ENCODE data around the gene PRIMA1.

Gene PRIMA1

DNA sequence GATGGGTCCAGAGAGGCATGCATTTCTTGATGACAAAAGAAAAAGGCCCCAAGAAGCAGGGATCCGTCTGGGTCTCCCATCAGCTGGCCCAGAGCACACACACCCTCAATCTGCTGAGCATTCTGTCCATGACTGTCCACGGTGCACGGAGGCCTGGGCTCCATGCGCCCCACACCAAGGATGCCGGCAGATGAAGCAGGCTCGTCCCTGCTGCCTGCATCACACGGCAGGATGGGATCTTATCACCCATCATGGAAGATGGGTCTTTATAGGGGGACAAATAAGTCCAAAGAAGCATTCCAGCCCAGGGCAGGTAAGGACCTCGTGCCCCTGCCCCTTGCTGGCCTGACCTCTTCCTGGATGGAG lies 59.7 kb downstream of the PRIMA1 start:
- DNase-seq = no peak

DNA sequence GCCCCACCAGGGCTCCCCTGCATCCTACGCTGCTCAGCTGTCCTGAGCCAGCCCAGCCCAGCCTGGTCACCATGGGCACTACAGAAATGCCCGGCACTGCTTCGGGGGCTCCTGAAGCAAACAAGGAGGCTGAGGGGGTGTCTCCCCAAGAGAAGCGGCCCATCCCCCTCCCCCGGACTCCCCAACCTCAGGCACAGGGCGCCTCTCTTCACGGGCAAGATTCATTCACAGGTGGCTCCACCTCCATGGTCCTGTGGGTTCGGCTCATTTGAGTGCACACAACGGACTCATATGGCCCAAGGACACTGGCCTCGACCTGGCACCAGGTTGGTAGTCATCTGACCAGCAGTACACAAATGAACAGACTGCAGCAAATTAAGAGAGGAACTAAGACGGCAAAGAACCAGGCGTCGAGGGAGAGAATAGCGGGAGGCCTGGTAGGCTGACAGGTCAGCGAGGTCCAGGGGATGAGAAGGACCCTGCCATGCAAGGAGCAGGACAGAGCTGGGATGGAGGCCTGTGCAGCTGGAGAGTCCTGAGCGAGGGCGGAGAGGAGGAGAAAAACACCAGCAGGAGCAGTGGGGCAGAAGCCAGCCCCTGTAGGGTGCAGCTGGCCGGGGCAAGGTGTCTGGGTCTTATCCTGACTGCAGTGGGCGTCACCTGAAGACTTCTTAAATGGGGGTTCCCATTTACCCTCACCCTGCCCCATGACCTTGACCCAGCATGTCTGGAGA lies 60.2 kb downstream of the PRIMA1 start:
- no peak for DNase-seq

GRCh38 chr14:93727039-93727740 lies 61.1 kb downstream of the PRIMA1 start:
- DNase-seq = no peak

DNA sequence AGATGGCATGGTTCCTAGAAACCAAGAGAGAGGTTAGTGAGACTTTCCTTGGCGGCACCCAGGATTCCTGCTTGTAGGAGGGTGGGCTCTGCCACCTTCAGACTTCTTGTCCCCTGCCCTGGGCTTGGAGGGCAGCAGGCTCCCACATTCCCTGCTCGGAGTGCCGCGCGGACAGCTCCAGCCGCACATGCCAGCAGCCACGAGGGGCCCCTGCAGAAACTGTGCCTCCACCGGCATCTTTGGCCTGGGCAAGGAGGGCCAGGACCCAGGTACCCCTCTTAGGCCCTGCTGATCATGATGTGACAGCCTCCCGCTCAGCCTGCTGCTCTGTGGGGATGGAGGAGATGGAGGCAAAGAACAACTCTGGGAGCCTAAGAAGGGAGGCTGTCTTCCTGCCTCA lies 62.3 kb downstream of the PRIMA1 start:
- DNase-seq = no peak

DNA sequence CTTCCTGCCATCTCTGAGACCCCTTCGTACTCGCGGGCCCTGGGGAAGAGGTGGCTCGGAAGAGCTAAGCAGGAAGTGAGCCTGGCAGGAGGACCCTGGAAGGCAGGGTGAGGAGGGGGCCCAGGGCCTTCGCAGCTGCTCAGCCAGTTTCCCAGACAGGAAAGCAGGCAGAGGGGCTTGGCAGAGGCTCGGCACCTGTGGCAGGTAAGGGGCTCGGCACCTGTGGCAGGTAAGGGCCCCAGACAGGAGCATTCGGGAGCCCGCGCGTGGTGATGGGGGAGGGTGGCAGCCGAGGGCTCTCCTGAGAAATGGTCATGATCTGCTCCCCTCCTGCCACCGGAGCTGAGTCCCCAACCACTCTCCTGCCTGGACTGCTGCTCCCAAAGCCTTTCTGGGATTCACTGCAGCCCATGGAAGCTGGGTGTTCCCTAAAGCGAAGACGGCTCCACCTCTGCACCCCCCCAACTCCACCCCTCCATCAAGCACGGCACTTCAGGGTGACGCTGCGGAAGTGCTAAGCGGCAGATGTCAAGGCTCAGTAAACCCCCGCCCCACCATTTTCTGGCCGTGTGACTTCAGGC lies 63.2 kb downstream of the PRIMA1 start:
- no peak for DNase-seq

- no peak for DNase-seq
These were observed 65.3 kb downstream of the PRIMA1 start for GRCh38 chr14:93723001-93723400.

- DNase-seq = no peak
These were observed 67.3 kb downstream of the PRIMA1 start for GRCh38 chr14:93720981-93721483.

DNA sequence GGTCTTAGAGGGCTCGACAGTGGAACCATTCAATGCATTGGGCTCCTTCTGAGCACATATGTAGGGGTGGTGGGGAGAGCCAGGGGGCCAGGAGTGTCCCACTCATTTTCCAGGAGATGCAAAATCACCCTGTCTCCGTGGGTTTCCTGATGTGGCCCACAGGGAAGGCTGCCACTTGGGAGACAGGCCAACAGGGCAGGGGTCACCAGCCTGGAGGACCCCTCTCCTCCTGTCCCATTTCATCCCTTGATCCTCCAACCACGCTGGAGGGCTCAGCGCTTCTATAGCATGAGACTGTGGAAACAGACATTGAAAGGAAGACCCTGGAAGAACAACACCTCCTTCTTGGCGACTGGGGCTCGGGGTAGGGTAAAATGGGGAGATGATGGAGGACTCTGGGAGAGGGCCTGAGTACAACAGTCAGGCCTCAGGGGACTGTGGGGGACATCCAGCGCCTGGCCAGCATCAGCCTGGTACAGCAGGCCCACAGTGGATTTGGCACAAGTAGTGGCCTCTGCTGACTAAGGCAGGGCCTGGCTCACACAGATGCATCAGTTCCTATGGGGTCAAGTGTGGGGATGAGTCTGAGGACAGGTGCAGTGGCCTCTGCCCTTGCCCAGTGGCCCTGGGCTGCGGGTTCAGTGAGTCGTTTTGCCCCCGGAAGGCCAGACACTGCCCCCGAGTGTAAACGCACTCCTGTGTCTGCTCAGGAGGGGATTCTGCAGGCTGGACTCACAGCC lies 68.0 kb downstream of the PRIMA1 start:
- DNase-seq = no peak

DNA sequence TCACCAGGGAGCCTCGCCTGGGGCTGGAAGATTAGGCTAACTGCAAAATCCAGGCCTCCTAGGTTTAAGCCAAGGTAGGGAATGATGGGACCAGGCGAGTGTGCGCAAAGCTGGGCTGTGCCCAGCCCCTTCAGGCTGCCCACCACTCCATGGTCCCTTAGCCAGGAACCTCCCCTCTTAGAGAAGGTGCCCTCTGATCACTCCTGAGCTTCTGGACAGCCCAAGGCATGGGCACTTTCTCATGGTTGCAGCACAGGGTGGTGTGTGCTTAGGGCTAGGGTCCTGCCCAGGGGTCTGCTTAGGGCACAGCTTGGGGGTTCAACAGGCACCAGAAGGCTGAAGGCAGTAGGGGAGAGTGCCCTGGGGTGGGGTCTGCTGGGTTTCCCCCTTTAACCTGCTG lies 69.0 kb downstream of the PRIMA1 start:
- no peak for DNase-seq

GRCh38 chr14:93717668-93718320 lies 70.5 kb downstream of the PRIMA1 start:
- no peak for DNase-seq

DNA sequence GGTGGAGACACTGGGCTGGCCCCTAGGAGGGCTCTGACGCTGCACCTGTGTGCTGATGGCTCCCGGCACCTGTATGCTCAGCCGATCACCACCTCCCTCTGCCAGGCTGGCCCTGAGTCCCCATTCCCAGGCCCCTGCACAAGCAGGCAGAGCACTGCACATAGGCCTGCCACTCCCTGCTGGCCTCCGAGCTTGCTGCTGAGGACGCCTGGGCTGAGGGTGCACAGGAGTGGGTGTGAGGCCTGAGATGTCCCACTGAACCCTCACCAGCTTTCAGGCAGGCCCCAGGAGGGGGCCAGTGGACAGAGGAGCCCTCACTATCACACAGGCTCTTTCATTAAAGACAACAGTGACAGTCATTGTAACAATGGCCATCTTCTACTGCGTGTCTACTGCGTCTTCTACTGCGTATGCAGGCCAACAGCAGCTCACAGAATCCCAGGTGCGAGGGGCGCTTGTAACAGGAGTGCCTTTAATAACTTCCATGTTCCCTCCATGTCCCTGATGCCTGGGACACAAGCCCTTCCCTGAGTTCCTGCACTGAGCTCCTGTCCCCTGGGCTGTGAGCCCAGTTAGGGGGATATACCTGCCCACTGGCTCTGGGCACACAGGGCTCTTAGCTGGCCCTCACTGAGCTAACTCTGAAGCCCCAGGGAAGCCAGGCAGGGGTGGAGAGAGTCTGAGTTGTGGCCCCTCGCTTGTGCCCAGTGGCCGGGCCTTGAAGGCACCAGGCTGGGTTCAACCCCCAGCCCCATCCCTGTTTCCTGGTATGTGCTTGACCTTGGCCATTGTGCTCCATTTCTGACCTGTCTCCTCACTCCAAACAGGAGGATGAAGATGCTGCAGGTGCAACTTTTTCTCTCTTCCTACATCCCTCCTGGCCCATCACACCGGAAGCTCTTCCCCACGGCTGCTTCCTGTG lies 71.3 kb downstream of the PRIMA1 start:
- DNase-seq = no peak

DNA sequence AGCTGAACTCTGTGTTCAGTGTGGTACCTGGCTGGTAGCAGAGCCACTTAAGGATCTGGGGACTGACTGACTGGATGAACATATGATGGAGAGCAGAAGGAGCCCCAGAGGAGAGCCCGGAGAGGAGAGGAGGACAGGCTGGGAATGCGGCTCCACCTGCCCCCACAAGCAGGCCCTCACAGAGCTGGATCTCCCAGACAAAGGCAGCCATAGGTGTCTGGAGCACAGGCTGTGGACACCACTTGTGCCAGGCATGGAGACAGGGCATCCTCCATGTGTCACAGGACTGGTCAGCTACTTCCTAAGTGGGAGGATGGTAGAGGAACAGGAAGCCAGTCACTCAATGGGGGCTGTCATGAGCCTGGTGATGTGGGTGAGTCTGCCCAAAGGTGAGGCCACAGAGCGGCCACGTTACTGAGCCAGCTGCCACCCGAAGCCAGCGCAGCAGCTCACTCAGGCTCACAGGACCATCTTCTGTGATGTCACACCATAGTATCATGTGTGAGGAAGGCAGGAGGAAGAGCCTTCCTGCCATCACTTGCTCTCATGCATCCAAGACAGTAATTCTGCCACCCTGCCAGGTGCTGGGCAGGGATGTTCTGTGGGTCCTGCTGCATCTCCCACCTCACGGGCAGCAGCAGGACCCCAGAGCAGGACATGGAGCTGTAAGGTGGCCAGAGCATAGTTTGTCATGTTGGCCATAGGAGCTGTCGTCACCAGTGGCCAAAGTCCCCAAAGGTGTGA lies 72.1 kb downstream of the PRIMA1 start:
- DNase-seq = no peak

DNA sequence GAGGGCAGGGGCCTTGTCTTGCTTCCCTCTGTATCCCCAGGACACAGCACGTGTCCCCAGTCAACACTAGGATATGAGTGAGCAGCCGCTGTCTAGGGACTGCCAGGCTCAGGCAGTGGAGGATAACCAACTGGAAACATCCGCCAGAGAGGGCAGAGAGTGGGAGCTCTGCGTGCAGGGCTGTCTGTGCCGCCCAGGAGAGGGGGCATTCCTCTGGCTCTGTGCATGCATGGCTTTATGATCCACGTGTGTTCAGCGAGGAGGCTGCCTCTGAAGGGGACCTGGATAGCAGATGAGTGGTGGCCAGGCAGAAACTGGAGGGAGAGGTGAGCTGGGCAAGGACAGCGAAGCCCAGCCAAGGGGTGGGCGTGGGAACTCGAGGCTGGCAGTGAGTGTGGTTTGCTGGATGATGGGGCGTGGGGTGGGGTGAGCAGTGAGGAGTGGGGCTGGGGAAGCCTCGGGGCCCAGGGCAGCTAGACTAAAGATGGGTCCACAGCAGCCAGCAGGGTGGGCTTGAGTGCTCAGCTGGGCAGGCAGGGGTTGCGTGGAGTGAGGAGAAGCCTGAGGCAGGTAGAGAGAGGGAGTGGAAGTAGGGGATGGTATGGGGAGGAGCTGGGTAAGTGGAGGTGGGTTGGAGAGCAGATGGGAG lies 72.9 kb downstream of the PRIMA1 start:
- DNase-seq = no peak

- no peak for DNase-seq
These were observed 73.7 kb downstream of the PRIMA1 start for GRCh38 chr14:93714605-93715004.

- no peak for DNase-seq
These were observed 74.4 kb downstream of the PRIMA1 start for GRCh38 chr14:93713726-93714405.

GRCh38 chr14:93712838-93713724 lies 75.2 kb downstream of the PRIMA1 start:
- no peak for DNase-seq

DNA sequence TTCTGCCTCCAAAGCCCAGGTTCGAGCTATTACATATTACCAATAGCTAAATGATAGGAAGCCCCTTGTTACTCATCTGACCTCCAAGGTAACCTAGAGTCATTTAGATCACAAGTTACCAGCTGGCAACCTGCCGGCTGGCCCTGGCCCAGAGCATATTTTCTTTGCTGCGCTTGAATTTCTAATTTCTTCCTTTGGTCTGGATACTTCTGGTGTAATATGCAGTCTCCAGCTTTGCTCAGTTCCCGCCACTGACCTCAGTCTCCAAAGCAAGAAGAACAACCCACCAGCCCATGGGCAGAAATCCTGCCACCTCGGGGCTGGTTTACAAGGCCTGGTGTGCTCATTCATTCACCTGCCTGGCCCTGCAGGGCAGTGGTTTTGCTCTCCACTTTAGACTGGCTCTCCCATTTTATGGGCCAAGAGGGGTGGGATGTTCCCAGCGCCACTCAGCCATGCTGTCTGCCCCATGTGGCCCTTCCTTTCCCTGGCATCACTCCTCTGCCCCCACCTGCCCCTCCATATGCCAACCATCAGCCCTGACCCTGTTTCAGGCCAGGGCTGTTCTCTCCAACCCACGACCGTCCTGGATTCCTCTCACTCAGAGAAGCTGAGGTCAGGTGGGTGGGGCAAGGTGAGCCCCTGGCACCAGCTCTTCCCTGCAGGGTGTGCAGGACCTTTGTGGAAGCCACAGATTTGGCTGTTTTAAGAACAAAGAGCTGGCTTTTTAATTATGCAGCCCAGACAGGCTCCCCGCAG lies 76.0 kb downstream of the PRIMA1 start:
- no peak for DNase-seq

DNA sequence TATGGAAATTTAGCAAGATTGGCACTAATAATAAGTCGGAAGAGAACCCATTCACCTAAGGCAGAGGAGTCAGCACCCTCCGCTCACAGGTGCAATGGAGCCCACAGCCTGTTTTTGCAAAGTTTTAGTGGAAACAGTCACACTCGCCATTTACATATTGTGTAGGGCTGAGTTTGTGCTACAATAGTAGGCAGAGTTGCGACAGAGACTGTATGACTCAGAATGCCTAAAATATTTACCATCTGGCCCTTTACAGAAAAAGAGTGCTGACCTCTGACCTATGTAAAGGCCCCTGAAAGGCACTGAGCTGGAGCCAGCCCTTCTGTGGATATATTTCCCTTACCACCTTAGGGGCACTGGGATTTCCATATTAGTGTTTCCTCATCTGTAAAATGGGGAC lies 79.0 kb downstream of the PRIMA1 start:
- DNase-seq = no peak
